Osteocyte (in vitro differentiated cells): Measurements from ENCODE around the gene OR6J1. TPM values are rescaled to one million over a fixed set of nuclear protein-coding genes. Genes with fewer than 3 reads are reported as not detected.
A peak's percentile ranks its signal among the peaks of the same experiment; 100 is the strongest.
"Not testable (repeated sequence)": the region's sequence is repeated elsewhere in the genome, so short reads cannot be mapped to it uniquely, and the experiment has no call there.

Experiments used
- DNase-seq: peaks from one replicate; pipeline ENCODE4 v3.0.0; 2021; ENCODE audit warnings: mixed read lengths; ENCODE audit not compliant: unreplicated experiment; ENCODE audit errors: extremely low spot score
- H3K27ac Mint-ChIP-seq: one replicate; pipeline ENCODE4 v1.8.0; 2021; ENCODE audit warnings: mild to moderate bottlenecking, mixed read lengths; ENCODE audit not compliant: unreplicated experiment
- H3K27me3 Mint-ChIP-seq: one replicate; pipeline ENCODE4 v1.8.0; 2021; ENCODE audit warnings: mixed read lengths; ENCODE audit not compliant: unreplicated experiment
- H3K36me3 Mint-ChIP-seq: one replicate; pipeline ENCODE4 v1.8.0; 2021; ENCODE audit warnings: mixed read lengths; ENCODE audit not compliant: unreplicated experiment
- H3K4me1 Mint-ChIP-seq: one replicate; pipeline ENCODE4 v1.8.0; 2021; ENCODE audit warnings: mixed read lengths; ENCODE audit not compliant: unreplicated experiment
- H3K4me3 Mint-ChIP-seq: one replicate; pipeline ENCODE4 v1.8.0; 2021; ENCODE audit warnings: mild to moderate bottlenecking, moderate library complexity, mixed read lengths; ENCODE audit not compliant: unreplicated experiment
- H3K9me3 Mint-ChIP-seq: one replicate; pipeline ENCODE4 v1.8.0; 2021; ENCODE audit warnings: mixed read lengths; ENCODE audit not compliant: unreplicated experiment
- total RNA-seq: library from RNA; stranded (reverse); gene quantifications from 2 replicates; pipeline ENCODE4 v1.2.1, GENCODE V29; 2021
- TF ChIP-seq, protein P1 (sequence below): fragments of 200-600 bp; sonication (generic); IDR thresholded peaks from 2 replicates; pipeline ENCODE4 v1.5.0; 2021; ENCODE audit warnings: antibody characterized with exemption, mild to moderate bottlenecking, moderate library complexity

Gene OR6J1
- total RNA-seq, 1 donor from 2014 or later: not detected

DNA sequence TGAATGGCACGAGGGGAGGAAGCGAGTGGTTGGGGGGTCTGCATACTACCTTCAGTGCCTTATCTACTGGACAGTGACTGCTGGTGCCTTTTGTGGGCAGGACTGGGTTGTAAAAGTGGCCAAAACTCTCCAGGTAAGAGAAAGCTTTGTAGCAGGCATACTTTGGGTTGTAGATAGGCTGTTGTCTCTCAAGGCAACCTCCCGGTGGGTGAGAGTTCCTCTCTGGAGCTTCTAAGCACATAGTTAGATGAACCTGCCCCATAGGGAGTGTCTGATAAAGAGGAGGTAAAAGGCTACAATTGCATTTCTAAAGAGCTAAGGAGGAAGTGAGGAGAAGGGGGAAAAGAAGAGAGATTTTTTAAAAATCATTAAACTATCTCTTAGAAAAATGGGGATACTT, 51.0 kb downstream of the OR6J1 start:
- Mint-ChIP-seq H3K4me1 (peaks cover 15% of the 10 kb centered on the region), H3K4me3 (no peak overlapping the region), H3K9me3 (no peaks in the 10 kb centered on the region), H3K27me3 (peaks cover 38% of the 10 kb centered on the region), H3K27ac (no peak overlapping the region), H3K36me3 (no peaks in the 10 kb centered on the region)
- TF ChIP-seq, protein P1, sequence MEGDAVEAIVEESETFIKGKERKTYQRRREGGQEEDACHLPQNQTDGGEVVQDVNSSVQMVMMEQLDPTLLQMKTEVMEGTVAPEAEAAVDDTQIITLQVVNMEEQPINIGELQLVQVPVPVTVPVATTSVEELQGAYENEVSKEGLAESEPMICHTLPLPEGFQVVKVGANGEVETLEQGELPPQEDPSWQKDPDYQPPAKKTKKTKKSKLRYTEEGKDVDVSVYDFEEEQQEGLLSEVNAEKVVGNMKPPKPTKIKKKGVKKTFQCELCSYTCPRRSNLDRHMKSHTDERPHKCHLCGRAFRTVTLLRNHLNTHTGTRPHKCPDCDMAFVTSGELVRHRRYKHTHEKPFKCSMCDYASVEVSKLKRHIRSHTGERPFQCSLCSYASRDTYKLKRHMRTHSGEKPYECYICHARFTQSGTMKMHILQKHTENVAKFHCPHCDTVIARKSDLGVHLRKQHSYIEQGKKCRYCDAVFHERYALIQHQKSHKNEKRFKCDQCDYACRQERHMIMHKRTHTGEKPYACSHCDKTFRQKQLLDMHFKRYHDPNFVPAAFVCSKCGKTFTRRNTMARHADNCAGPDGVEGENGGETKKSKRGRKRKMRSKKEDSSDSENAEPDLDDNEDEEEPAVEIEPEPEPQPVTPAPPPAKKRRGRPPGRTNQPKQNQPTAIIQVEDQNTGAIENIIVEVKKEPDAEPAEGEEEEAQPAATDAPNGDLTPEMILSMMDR: no peak
- DNase-seq: no peak

- Mint-ChIP-seq H3K9me3 (no peaks in the 10 kb centered on the region), H3K27ac (peak within 1 kb of the TSS; percentile 100), H3K4me1 (peaks cover 48% of the 10 kb centered on the region), H3K36me3 (peaks cover 12% of the 10 kb centered on the region), H3K27me3 (peaks cover 26% of the 10 kb centered on the region), H3K4me3 (peak within 1 kb of the TSS; percentile 97)
- TF ChIP-seq, protein P1: no peak
- peak; percentile 100 for DNase-seq
Observed at GRCh38 chr14:22589096-22589839, 54.9 kb downstream of the OR6J1 start, which contains the start of gene DAD1. TSS of gene DAD1 (minus strand) at chr14:22589224. CDS start at chr14:22589157, 67 bp downstream.

GRCh38 chr14:22588526-22589095, 55.5 kb downstream of the OR6J1 start:
- peak overlapping the region; percentile 97 for H3K4me3 Mint-ChIP-seq
- H3K27ac Mint-ChIP-seq: peak overlapping the region; percentile 100
- no peaks in the 10 kb centered on the region for H3K9me3 Mint-ChIP-seq
- no peak for DNase-seq
- TF ChIP-seq, protein P1: no peak
- peaks cover 49% of the 10 kb centered on the region for H3K4me1 Mint-ChIP-seq
- H3K36me3 Mint-ChIP-seq: peaks cover 12% of the 10 kb centered on the region
- peaks cover 19% of the 10 kb centered on the region for H3K27me3 Mint-ChIP-seq

GRCh38 chr14:22587677-22588422, 56.3 kb downstream of the OR6J1 start:
- Mint-ChIP-seq H3K4me1 (peaks cover 53% of the 10 kb centered on the region), H3K27ac (peak overlapping the region; percentile 100), H3K4me3 (peak overlapping the region; percentile 97), H3K36me3 (peaks cover 12% of the 10 kb centered on the region), H3K27me3 (peaks cover 11% of the 10 kb centered on the region)
- not testable (repeated sequence) for H3K9me3 Mint-ChIP-seq, DNase-seq

- no peaks in the 10 kb centered on the region for H3K9me3 Mint-ChIP-seq
- TF ChIP-seq, protein P1: no peak
- peaks cover 12% of the 10 kb centered on the region for H3K36me3 Mint-ChIP-seq
- peaks cover 53% of the 10 kb centered on the region for H3K4me1 Mint-ChIP-seq
- H3K27ac Mint-ChIP-seq: peak overlapping the region; percentile 100
- no peak for DNase-seq
- peaks cover 5% of the 10 kb centered on the region for H3K27me3 Mint-ChIP-seq
- peak overlapping the region; percentile 97 for H3K4me3 Mint-ChIP-seq
Observed at GRCh38 chr14:22587247-22587646, 56.9 kb downstream of the OR6J1 start.
